DMS79 treated with DMSO at 0.1 percent for 48 hours (cell line): Measurements from ENCODE around the gene TMTC1.
"Not testable (repeated sequence)": the region's sequence is repeated elsewhere in the genome, so short reads cannot be mapped to it uniquely, and the experiment has no call there.

ENCODE experiments used
- DNase-seq: peaks from one replicate; lab custom pipeline; 2025; lab: John Stamatoyannopoulos, UW

TMTC1 gene

GRCh38 chr12:29667011-29667410, 116.7 kb downstream of the TMTC1 start:
- no peak for DNase-seq

GRCh38 chr12:29665107-29665506, 118.6 kb downstream of the TMTC1 start:
- no peak for DNase-seq

GRCh38 chr12:29662734-29663323, 120.9 kb downstream of the TMTC1 start:
- DNase-seq, result no peak

- no peak for DNase-seq
Observed at GRCh38 chr12:29660847-29661246, 122.9 kb downstream of the TMTC1 start.

GRCh38 chr12:29656762-29657538, 126.8 kb downstream of the TMTC1 start:
- DNase-seq, result no peak

GRCh38 chr12:29655861-29656260, 127.9 kb downstream of the TMTC1 start:
- DNase-seq, result no peak

- no peak for DNase-seq
Observed at GRCh38 chr12:29653286-29653685, 130.5 kb downstream of the TMTC1 start.

- no peak for DNase-seq
Observed at GRCh38 chr12:29650371-29650770, 133.4 kb downstream of the TMTC1 start.

GRCh38 chr12:29649722-29650121, 134.0 kb downstream of the TMTC1 start:
- no peak for DNase-seq

- DNase-seq, result no peak
Observed at GRCh38 chr12:29644536-29645162, 139.1 kb downstream of the TMTC1 start.

- DNase-seq, result no peak
Observed at GRCh38 chr12:29640589-29641345, 143.0 kb downstream of the TMTC1 start.

- DNase-seq, result no peak
Observed at GRCh38 chr12:29639893-29640495, 143.7 kb downstream of the TMTC1 start.

- no peak for DNase-seq
Observed at GRCh38 chr12:29638528-29638927, 145.2 kb downstream of the TMTC1 start.

GRCh38 chr12:29634057-29634456, 149.7 kb downstream of the TMTC1 start:
- DNase-seq, result no peak

- not testable (repeated sequence) for DNase-seq
Observed at GRCh38 chr12:29630164-29630563, 153.6 kb downstream of the TMTC1 start.

- no peak for DNase-seq
Observed at GRCh38 chr12:29627221-29627620, 156.5 kb downstream of the TMTC1 start.

GRCh38 chr12:29625359-29625953, 158.3 kb downstream of the TMTC1 start:
- no peak for DNase-seq

- DNase-seq, result no peak
Observed at GRCh38 chr12:29622251-29622650, 161.5 kb downstream of the TMTC1 start.

GRCh38 chr12:29620030-29620429, 163.7 kb downstream of the TMTC1 start:
- DNase-seq, result no peak

GRCh38 chr12:29617407-29617803, 166.3 kb downstream of the TMTC1 start:
- no peak for DNase-seq

- no peak for DNase-seq
Observed at GRCh38 chr12:29616664-29617406, 166.9 kb downstream of the TMTC1 start.
